ENCODE data around the gene EFCAB5.
"Not testable (repeated sequence)": the region's sequence is repeated elsewhere in the genome, so short reads cannot be mapped to it uniquely, and the experiment has no call there.

EFCAB5 gene

GRCh38 chr17:29933379-29933778, 8.1 kb upstream of the EFCAB5 start:
- DNase-seq (ENCODE audit: low read depth in 1 of 2, low spot score in 1 of 2) = no peak

- DNase-seq (ENCODE audit: low read depth in 1 of 2, low spot score in 1 of 2) = not testable (repeated sequence)
Observed at GRCh38 chr17:29935909-29936308, 5.5 kb upstream of the EFCAB5 start.

GRCh38 chr17:29936724-29937123, 4.7 kb upstream of the EFCAB5 start:
- DNase-seq (ENCODE audit: low read depth in 1 of 2, low spot score in 1 of 2) = no peak

- no peak for DNase-seq (ENCODE audit: low read depth in 1 of 2, low spot score in 1 of 2)
Observed at GRCh38 chr17:29945281-29945680, 3.8 kb downstream of the EFCAB5 start.

- DNase-seq (ENCODE audit: low read depth in 1 of 2, low spot score in 1 of 2) = no peak
Observed at GRCh38 chr17:29948448-29949215, 7.2 kb downstream of the EFCAB5 start.

- no peak for DNase-seq (ENCODE audit: low read depth in 1 of 2, low spot score in 1 of 2)
Observed at GRCh38 chr17:29949696-29950095, 8.3 kb downstream of the EFCAB5 start.

GRCh38 chr17:29954405-29954804, 13.0 kb downstream of the EFCAB5 start:
- DNase-seq (ENCODE audit: low read depth in 1 of 2, low spot score in 1 of 2) = no peak

- DNase-seq (ENCODE audit: low read depth in 1 of 2, low spot score in 1 of 2) = no peak
Observed at GRCh38 chr17:29956225-29956624, 14.8 kb downstream of the EFCAB5 start.

- DNase-seq (ENCODE audit: low read depth in 1 of 2, low spot score in 1 of 2) = not testable (repeated sequence)
Observed at GRCh38 chr17:29957488-29957887, 16.1 kb downstream of the EFCAB5 start.

GRCh38 chr17:29958947-29959657, 17.7 kb downstream of the EFCAB5 start:
- DNase-seq (ENCODE audit: low read depth in 1 of 2, low spot score in 1 of 2) = no peak

- DNase-seq (ENCODE audit: low read depth in 1 of 2, low spot score in 1 of 2) = no peak
Observed at GRCh38 chr17:29959658-29960337, 18.4 kb downstream of the EFCAB5 start.

- DNase-seq (ENCODE audit: low read depth in 1 of 2, low spot score in 1 of 2) = no peak
Observed at GRCh38 chr17:29962656-29963055, 21.2 kb downstream of the EFCAB5 start.

- no peak for DNase-seq (ENCODE audit: low read depth in 1 of 2, low spot score in 1 of 2)
Observed at GRCh38 chr17:29968271-29968670, 26.8 kb downstream of the EFCAB5 start.

- DNase-seq (ENCODE audit: low read depth in 1 of 2, low spot score in 1 of 2) = no peak
Observed at GRCh38 chr17:29972277-29972676, 30.8 kb downstream of the EFCAB5 start.

GRCh38 chr17:29973005-29973404, 31.6 kb downstream of the EFCAB5 start:
- DNase-seq (ENCODE audit: low read depth in 1 of 2, low spot score in 1 of 2) = no peak

- DNase-seq (ENCODE audit: low read depth in 1 of 2, low spot score in 1 of 2) = no peak
Observed at GRCh38 chr17:29977836-29978235, 36.4 kb downstream of the EFCAB5 start.

- no peak for DNase-seq (ENCODE audit: low read depth in 1 of 2, low spot score in 1 of 2)
Observed at GRCh38 chr17:29980261-29980660, 38.8 kb downstream of the EFCAB5 start.

- DNase-seq (ENCODE audit: low read depth in 1 of 2, low spot score in 1 of 2) = no peak
Observed at GRCh38 chr17:29982991-29983653, 41.7 kb downstream of the EFCAB5 start.

- DNase-seq (ENCODE audit: low read depth in 1 of 2, low spot score in 1 of 2) = no peak
Observed at GRCh38 chr17:29996458-29996857, 55.0 kb downstream of the EFCAB5 start.

GRCh38 chr17:30000001-30000754, 58.7 kb downstream of the EFCAB5 start:
- DNase-seq (ENCODE audit: low read depth in 1 of 2, low spot score in 1 of 2) = no peak

- DNase-seq (ENCODE audit: low read depth in 1 of 2, low spot score in 1 of 2) = no peak
Observed at GRCh38 chr17:30000755-30001257, 59.4 kb downstream of the EFCAB5 start.

Measured in activated CD4-positive, alpha-beta T cell treated with anti-CD3 and anti-CD28 coated beads, Interleukin-2, amount 50 U/mL, for 24 hours (primary cell).